Measurements from ENCODE around the gene UMOD.
"Not testable (repeated sequence)": the region's sequence is repeated elsewhere in the genome, so short reads cannot be mapped to it uniquely, and the experiment has no call there.

UMOD gene

DNA sequence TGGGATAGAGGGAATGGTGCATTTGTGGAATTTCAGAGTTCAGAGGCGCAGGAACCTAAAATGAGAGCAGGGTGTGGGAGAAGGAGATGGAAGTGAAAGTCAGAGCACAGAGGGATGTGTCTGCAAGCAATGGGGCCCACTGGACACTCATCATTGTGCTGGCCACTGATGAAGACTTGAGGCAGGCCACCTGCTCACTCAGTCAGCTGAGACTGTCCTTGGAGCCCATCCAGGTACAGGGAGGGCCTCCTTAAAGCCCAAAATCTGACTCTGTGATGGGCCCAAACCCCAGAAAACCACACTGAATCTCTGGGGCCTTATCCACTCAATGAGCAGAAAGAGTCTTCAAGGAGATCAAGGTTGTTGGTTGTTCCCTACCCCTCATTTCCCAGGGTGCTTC lies 30.8 kb downstream of the UMOD start:
- DNase-seq (ENCODE audit: low read depth in 1 of 2, low spot score in 1 of 2): no peak

- not testable (repeated sequence) for DNase-seq (ENCODE audit: low read depth in 1 of 2, low spot score in 1 of 2)
These were observed 31.5 kb downstream of the UMOD start for GRCh38 chr16:20321051-20321450.

GRCh38 chr16:20320592-20320991 lies 31.9 kb downstream of the UMOD start:
- DNase-seq (ENCODE audit: low read depth in 1 of 2, low spot score in 1 of 2): no peak

- no peak for DNase-seq (ENCODE audit: low read depth in 1 of 2, low spot score in 1 of 2)
These were observed 32.3 kb downstream of the UMOD start for GRCh38 chr16:20320178-20320577.

DNA sequence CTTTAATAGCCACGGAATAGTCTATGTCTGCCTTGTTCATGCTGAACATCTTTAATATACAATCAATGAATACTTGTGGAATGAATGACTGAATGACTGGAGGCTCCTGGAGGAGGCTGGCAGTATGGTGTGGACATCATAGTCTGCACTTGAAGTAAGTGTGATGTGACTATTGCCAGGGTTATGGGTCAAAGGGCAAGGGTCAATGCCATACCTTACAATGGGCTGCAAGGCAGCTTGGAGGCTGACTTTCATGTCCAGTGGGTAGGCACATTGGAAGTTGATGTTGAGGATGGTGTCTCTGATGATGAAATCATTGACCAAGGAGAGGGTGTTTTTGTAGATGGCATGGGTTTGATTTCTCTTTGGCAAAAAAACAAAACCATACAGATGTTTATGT lies 33.1 kb downstream of the UMOD start:
- no peak for DNase-seq (ENCODE audit: low read depth in 1 of 2, low spot score in 1 of 2)

GRCh38 chr16:20318437-20318836 lies 34.1 kb downstream of the UMOD start:
- no peak for DNase-seq (ENCODE audit: low read depth in 1 of 2, low spot score in 1 of 2)

- DNase-seq (ENCODE audit: low read depth in 1 of 2, low spot score in 1 of 2): no peak
These were observed 34.5 kb downstream of the UMOD start for GRCh38 chr16:20318006-20318405.

DNA sequence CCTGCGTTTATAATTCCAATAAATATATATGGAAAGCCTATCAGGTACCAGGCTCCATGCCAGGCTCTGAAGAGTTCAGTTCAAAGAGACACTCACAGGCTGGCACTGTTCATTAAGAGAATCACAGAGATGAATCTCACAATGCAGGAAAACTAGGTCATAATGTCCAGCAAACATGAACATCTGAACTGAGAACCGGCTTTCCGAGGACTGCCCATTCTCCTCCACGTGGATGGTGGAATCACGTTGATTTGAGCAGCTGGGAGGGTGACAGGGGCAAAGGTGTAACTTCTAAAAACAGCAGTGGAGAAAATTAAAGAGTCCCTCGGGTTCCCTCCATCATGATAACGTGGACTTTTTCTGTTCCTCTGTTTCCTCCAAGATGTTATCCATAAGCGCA lies 35.4 kb downstream of the UMOD start:
- DNase-seq (ENCODE audit: low read depth in 1 of 2, low spot score in 1 of 2): no peak

- DNase-seq (ENCODE audit: low read depth in 1 of 2, low spot score in 1 of 2): no peak
These were observed 35.8 kb downstream of the UMOD start for GRCh38 chr16:20316715-20317114.

- no peak for DNase-seq (ENCODE audit: low read depth in 1 of 2, low spot score in 1 of 2)
These were observed 36.8 kb downstream of the UMOD start for GRCh38 chr16:20315764-20316163.

- no peak for DNase-seq (ENCODE audit: low read depth in 1 of 2, low spot score in 1 of 2)
These were observed 37.9 kb downstream of the UMOD start for GRCh38 chr16:20314575-20314974.

DNA sequence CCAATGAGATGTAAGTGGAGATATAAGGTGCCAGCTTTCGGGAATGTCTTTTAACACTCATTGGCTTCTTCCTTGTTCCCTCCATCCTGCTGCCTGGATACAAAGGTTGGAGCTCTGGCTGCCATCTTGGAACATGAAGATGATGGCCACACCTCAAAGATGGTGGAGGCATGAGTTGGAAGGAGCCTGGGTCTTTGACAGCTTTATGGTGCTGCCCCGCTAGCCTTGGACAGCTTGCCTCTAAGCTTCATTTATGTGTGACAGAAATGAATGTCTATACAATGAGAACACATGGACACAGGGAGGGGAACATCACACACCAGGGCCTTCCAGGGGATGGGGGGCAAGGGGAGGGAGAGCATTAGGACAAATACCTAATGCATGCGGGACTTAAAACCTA lies 38.8 kb downstream of the UMOD start:
- DNase-seq (ENCODE audit: low read depth in 1 of 2, low spot score in 1 of 2): no peak

- not testable (repeated sequence) for DNase-seq (ENCODE audit: low read depth in 1 of 2, low spot score in 1 of 2)
These were observed 39.9 kb downstream of the UMOD start for GRCh38 chr16:20312536-20313095.

- no peak for DNase-seq (ENCODE audit: low read depth in 1 of 2, low spot score in 1 of 2)
These were observed 41.0 kb downstream of the UMOD start for GRCh38 chr16:20311548-20311947.

GRCh38 chr16:20310421-20311395 lies 41.8 kb downstream of the UMOD start:
- no peak for DNase-seq (ENCODE audit: low read depth in 1 of 2, low spot score in 1 of 2)

- DNase-seq (ENCODE audit: low read depth in 1 of 2, low spot score in 1 of 2): no peak
These were observed 42.7 kb downstream of the UMOD start for GRCh38 chr16:20309786-20310185.

GRCh38 chr16:20308801-20309590 lies 43.5 kb downstream of the UMOD start:
- DNase-seq (ENCODE audit: low read depth in 1 of 2, low spot score in 1 of 2): no peak

DNA sequence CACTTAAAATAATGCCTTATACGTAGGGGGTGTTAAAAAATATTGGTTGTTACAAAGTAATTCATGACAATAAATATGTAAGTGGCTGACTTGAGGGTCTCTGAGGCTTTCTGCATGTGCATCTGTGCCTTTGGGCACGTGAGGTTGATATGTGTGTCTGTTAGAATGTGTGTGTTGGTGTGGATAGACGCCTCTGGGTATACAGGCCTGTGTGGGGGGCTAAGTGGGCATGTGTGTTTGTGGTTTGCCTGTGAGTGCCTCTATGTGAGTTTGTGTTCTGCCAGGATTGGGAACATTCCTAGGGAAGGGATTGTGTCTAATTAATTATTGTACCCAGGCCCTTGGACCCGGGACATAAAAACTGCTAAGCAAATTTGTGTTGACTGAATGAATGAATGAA lies 44.2 kb downstream of the UMOD start:
- DNase-seq (ENCODE audit: low read depth in 1 of 2, low spot score in 1 of 2): no peak

DNA sequence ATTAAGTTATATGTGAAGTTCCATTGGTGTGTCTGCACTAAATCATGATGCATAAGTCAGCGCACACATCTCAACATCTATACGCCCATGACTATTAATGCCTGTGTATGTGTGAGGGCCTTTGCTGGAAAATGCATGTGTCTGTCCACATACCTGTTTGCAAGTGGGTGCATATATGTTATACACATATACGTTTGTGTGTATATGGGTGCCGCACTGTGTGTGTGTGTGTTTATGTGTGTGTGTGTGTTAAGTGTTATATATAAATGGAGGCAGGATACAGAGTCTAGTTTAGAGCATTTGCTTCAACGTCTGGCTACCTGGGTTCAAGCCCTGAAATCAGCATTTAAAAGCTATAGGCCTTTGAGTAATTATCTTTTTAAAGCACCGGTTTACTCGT lies 44.7 kb downstream of the UMOD start:
- no peak for DNase-seq (ENCODE audit: low read depth in 1 of 2, low spot score in 1 of 2)

GRCh38 chr16:20307240-20307671 lies 45.3 kb downstream of the UMOD start:
- DNase-seq (ENCODE audit: low read depth in 1 of 2, low spot score in 1 of 2): no peak

GRCh38 chr16:20306401-20306800 lies 46.1 kb downstream of the UMOD start:
- no peak for DNase-seq (ENCODE audit: low read depth in 1 of 2, low spot score in 1 of 2)

GRCh38 chr16:20303012-20303411 lies 49.5 kb downstream of the UMOD start:
- DNase-seq (ENCODE audit: low read depth in 1 of 2, low spot score in 1 of 2): no peak

Measured in stimulated activated CD4-positive, alpha-beta T cell treated with anti-CD3 and anti-CD28 coated beads, Interleukin-15, amount 100 ng/mL, for 1 hour (primary cell).